EH (cell line): Measurements from ENCODE around the gene TMX3.
A peak's percentile ranks its signal among the peaks of the same experiment; 100 is the strongest.

ENCODE experiments used
- DNase-seq: peaks from one replicate; pipeline ENCODE4 v3.0.0-alpha.2; 2015; ENCODE audit warnings: low read depth

TMX3 gene

GRCh38 chr18:68713131-68713530 is 1.8 kb downstream of the TMX3 start:
- DNase-seq, result peak; percentile 4

GRCh38 chr18:68707646-68708045 is 7.3 kb downstream of the TMX3 start:
- peak; percentile 43 for DNase-seq

GRCh38 chr18:68705119-68705518 is 9.8 kb downstream of the TMX3 start:
- peak; percentile 51 for DNase-seq

GRCh38 chr18:68703326-68703725 is 11.6 kb downstream of the TMX3 start:
- peak; percentile 2 for DNase-seq

- no peak for DNase-seq
These were observed 13.6 kb downstream of the TMX3 start for GRCh38 chr18:68701353-68701752.

DNA sequence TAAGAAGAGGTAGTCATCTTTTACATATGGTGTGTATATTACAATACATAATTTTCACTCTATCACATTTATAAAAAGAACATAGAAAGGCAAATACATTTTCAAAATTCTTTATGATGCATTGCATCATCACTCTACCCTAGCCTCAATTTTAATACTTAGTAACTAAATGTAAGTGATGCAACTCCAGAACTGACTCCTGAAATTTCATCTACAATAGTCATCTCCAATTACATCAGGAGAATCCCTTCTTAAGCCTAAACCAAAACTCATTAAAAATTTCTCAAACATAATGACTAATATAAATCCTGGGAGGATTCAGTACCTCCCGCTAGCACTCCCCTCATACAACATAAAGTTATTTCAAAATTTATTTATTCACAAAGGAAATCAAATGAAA is 15.9 kb downstream of the TMX3 start:
- peak; percentile 61 for DNase-seq

DNA sequence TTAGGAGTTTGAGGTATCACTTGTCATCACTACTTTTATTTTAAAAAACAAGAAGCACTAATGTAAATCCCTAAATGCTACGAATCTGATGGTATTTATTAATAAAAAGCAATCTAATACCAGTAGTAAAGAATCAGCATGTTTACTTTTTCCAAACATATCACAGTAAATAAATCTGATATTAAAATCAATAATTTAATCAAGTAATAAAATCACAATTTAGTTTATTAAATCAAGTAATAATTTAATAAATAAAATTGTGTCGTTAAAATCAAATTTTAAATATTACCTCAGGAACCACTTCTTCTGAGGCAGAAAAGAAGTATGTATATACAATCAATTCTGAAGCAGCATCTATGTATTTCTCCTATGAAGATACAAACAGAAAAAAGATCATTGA is 18.0 kb downstream of the TMX3 start:
- DNase-seq, result no peak

DNA sequence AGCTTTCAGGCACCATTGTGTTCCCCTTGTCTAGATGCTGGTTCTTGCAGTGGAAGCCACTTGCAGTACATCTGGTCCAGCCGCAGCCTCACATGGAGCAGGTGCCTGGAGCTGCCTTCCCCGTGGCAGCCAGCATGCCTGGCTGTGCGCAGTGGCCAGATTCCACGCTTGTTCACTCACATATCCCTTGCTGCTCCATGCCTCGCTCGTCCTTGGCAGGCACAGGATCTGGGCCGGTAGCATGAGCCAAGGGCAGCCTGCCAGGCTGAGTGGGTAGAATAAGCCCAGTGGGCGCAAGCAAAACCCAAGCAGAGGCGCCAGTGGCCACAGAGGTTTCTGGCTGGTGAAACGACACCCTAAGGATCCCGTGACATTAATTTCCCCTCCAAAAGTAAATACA is 20.6 kb downstream of the TMX3 start:
- no peak for DNase-seq

DNA sequence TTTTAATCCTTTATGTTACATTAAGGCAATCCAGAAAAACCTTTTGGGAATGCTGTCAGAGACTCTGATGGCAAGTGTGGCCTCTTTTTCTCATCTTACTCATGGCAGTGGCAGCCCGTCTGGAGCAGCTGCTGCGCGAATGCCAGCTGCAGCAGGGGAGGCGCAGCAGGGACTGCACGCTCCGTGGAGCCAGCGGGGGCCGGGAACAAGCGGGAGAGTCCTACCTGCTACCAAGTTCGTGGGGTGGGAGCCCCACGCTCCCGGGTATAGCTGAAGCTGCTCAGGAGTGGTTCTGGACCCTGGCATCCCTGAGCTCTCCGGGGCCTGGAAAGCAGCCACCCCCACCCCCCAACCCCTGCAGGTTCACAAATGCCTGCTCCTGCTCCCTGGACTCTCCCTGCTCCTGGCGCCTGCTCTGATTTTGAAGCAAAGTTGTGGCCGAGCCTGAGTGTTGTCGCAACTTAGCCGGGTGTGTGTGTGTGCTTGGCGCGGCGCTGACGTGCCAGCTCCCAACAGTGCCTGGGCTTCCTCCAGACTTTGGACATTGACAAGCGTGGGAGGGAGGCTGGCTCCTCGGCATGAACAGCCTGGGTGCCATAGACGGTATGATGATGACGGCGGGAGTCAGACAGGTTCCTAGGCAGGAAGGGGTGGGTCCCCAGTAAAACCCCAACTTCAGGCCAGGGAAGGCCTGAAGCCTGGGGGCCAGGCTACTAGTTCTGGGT is 21.7 kb downstream of the TMX3 start:
- no peak for DNase-seq

DNA sequence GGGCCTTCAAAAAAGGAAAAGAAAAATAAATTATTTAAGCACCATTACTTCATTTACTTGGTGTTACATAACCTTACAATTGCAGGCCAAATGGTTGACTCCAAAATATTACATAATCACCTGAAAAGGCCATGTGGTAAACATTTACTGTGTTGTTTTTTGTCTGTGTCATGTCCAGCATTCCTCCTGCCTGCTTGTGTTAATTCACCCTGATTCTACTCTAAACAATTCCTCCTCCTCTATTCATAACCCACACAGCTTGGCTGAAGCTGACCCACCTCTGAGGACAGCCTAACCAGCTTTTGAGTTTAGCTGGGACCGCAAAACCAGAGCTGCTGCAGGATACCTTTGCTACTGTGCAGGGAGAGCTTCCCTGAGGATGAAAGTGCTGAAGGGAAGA is 35.4 kb downstream of the TMX3 start:
- peak; percentile 60 for DNase-seq

DNA sequence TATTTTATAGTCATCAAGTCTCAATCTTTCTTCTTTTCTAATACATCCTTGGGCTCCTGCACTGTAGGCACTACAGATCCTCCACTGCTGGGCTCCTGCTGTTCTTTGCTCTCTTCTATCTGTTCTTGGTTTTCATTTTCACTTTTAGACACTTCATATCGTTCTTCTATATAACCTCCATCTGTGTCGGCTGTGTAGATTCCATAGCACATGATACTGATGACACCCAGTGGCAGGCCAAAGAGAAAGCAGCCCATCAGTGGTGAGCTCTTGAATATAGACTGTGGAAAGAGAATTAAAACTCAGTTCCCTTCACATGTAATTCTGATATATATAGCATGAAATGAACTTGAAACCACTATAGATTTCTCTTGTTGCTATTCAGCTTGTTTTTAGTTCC is 38.0 kb downstream of the TMX3 start:
- DNase-seq, result peak; percentile 53

DNA sequence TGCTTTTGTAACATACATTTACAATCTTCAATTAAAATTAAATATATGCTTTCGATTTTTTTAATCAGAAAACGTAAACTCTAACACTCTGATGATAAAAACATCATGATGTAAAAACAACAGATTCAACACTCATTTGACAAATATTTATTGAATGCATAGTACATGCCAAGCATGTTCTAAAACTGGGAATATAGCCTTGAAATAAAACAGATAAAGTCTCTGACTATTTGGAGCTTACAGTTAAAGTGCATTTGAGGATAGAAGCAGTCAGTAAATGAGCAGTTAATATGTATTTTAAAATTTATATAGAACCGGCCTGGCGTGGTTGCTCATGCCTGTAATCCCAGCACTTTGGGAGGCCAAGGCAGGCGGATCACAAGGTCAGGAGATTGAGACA is 47.8 kb downstream of the TMX3 start:
- DNase-seq, result peak; percentile 52

- DNase-seq, result peak; percentile 18
These were observed 48.5 kb downstream of the TMX3 start for GRCh38 chr18:68666381-68666780.

- DNase-seq, result no peak
These were observed 49.3 kb downstream of the TMX3 start for GRCh38 chr18:68665628-68666027.

- peak; percentile 71 for DNase-seq
These were observed 52.2 kb downstream of the TMX3 start for GRCh38 chr18:68662754-68663153.

GRCh38 chr18:68660354-68661183 is 54.3 kb downstream of the TMX3 start:
- peak; percentile 65 for DNase-seq

DNA sequence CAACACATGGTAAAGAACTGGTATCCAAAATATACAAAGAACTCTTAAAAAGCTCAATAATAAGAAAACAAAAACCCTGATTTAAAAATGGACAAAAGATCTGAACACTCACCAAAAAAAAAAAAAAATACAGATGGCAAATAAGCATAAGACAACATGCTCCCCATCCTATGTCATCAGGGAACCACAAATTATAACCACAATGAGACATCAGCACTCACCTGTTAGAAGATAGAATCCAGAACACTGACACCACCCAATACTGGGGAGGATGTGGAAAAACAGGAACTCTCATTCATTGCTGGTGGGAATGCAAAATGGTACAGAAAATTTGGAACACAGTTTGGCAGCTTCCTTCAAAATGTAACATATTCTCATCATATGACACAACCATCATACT is 66.7 kb downstream of the TMX3 start:
- no peak for DNase-seq

DNA sequence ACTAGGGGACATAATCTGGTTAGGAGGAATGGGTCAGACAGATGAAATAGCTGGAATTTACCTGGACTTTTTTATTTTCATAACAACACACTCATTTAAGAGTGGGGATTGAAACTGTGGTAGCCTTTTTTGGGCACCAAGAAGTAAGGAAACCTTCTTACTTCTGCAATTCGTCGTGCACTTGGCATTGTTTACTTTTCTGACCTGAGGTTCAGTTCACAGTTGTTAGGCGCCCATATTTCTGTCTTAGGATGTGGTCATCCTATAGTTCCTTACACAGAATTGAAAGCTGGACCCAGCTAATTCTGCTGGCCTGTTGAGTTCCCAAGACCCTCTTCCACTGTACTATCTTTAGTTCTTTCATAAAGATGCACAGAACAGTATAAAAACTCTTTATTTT is 72.9 kb downstream of the TMX3 start:
- DNase-seq, result no peak

GRCh38 chr18:68640861-68641260 is 74.0 kb downstream of the TMX3 start:
- no peak for DNase-seq

DNA sequence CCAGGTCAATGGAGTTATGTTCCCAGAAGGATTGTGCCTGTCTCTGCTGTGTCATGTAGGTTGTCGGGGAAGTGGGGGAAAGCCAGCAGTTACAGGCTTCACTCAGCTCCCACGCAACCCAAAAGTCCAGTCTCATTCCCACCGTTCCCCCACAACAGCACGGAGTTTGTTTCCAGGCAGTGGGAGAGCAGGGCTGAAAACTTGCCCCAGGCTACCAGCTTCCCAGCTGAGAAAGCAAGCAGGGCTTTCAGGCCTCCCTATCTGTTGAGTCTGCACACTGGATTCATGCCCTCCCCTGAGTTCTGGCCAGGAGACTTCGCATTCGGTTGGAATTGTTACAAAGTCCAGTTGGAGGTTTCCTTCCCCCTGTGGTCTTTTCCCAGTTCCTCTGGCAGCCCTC is 76.3 kb downstream of the TMX3 start:
- DNase-seq, result no peak

GRCh38 chr18:68627812-68628211 is 87.1 kb downstream of the TMX3 start:
- no peak for DNase-seq
